ENCODE measurements around the gene MRPL46. TPM values are rescaled to one million over a fixed set of nuclear protein-coding genes. Genes with fewer than 3 reads are reported as not detected.

The MRPL46 gene
- total and polyA plus RNA-seq, 2 experiments from 2014 or later = 32.9 to 59.4 TPM

- Histone ChIP-seq H3K9me3 (ENCODE audit: low read depth) (no peaks in the 10 kb centered on the region), H3K27ac (no peak overlapping the region), H3K4me3 (no peak overlapping the region), H3K4me1 (ENCODE audit: low read depth) (no peaks in the 10 kb centered on the region), H3K36me3 (no peaks in the 10 kb centered on the region), H3K27me3 (peaks cover 16% of the 10 kb centered on the region)
- no peak for TF ChIP-seq CTCF (IDR thresholded peaks at IDR 0.05; ENCODE audit: low read depth, low read length)
- no peak for DNase-seq (ENCODE audit: low read depth in 1 of 2, low spot score in 1 of 2)
Observed at GRCh38 chr15:88419830-88420229, 47.4 kb downstream of the MRPL46 start.

Other genes starting within 250 kb of the MRPL46 start
- 4.4 and 6.2 TPM in 2 replicates for gene NTRK3, start 210.6 kb downstream of the MRPL46 start, total RNA-seq
- 3.3 and 7.8 TPM in 2 replicates for gene NTRK3, start 210.6 kb downstream of the MRPL46 start, polyA plus RNA-seq
- gene MRPS11, start 320 bp upstream of the MRPL46 start, total RNA-seq = 39.3 and 45.0 TPM in 2 replicates
- gene MRPS11, start 320 bp upstream of the MRPL46 start, polyA plus RNA-seq = 78.6 and 95.2 TPM in 2 replicates
- 12.7 and 18.0 TPM in 2 replicates for gene DET1, start 79.3 kb upstream of the MRPL46 start, total RNA-seq
- 10.6 and 13.6 TPM in 2 replicates for gene DET1, start 79.3 kb upstream of the MRPL46 start, polyA plus RNA-seq
- gene AEN, start 154.0 kb upstream of the MRPL46 start, total RNA-seq = 34.0 and 53.6 TPM in 2 replicates
- 19.7 and 20.9 TPM in 2 replicates for gene AEN, start 154.0 kb upstream of the MRPL46 start, polyA plus RNA-seq
- 0.69 and 1.3 TPM in 2 replicates for gene ISG20, start 171.6 kb upstream of the MRPL46 start, total RNA-seq
- gene ISG20, start 171.6 kb upstream of the MRPL46 start, polyA plus RNA-seq = not detected in 2 replicates

Measured in cardiac muscle cell (in vitro differentiated cells and primary cell).